ENCODE results near the gene CABP1. TPM values are rescaled to one million over a fixed set of nuclear protein-coding genes. Genes with fewer than 3 reads are reported as not detected.

CABP1 gene
- total and polyA plus RNA-seq, 2 donors (not counting 1 experiment from before 2014, with no cell fraction given), result not detected

DNA sequence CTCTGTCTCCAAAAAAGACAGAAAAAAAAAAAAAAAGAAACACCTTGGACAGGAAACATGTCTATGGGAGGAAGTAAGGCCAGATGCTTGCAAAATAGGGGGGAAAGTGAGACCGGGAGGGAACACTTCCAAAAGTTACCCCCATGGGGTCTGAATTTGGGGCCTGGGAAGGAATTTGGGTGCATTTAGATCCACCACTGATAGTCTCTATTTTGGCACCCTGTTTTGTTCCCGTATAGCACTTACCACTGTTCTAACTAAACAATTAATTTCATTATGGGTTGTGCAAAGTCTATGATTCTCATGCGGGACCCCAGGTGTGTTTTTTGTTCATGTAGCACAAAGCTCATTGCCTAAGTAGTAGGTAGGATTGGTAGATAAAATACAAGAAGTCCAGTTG lies 45.1 kb downstream of the CABP1 start:
- intact Hi-C loops (cut with micrococcal nuclease), result loop anchor here (1.0 to 10.0 kb wide), 4 partner anchors 11 to 1202 kb away; partner anchors contain the start of gene PSMD9
- H3K9ac ChIP-seq (ENCODE audit: low read length), result no peak overlapping the region
- peaks cover 33% of the 10 kb centered on the region for H4K20me1 ChIP-seq (ENCODE audit: control insufficient read depth, insufficient read depth, low read length, poor library complexity, severe bottlenecking)
- no peak overlapping the region for H2AFZ ChIP-seq (ENCODE audit: insufficient read depth, low read depth, low read length, poor library complexity, severe bottlenecking)
- peaks cover 35% of the 10 kb centered on the region for H3K79me2 ChIP-seq (ENCODE audit: control insufficient read depth, insufficient read depth, low read length)
- ChIA-PET CTCF (interaction anchor here (0.7 to 8.9 kb wide), 4 partner anchors 9 to 171 kb away, joined by 3 to 121 read pairs (median 6); no protein-coding TSS in a partner anchor), POLR2A (interaction anchor here (0.7 to 1.6 kb wide), 5 partner anchors 9 to 1541 kb away, joined by 4 to 6 read pairs (median 5); partner anchors contain the start of gene DIABLO)
- H3K4me1 ChIP-seq (ENCODE audit: control insufficient read depth in 2 of 2, insufficient read depth in 2 of 2, low read length in 2 of 2), result peaks cover 43 to 49% of the 10 kb centered on the region in 2 donors
- H3K4me3 ChIP-seq (ENCODE audit: control extremely low read depth in 1 of 5, extremely low read depth in 1 of 5, insufficient read depth in 1 of 5, low read depth in 2 of 5, low read length in 4 of 5), result peak overlapping the region in 2 of 5 experiments; percentile 78 to 79
- H3K9me3 ChIP-seq (ENCODE audit: control extremely low read depth in 1 of 3, control insufficient read depth in 2 of 3, insufficient read depth in 1 of 3, low read length in 2 of 3), result peaks cover 0 to 6% (median 2%) of the 10 kb centered on the region in 3 donors
- H3K27ac Mint-ChIP-seq, result peak overlapping the region; percentile 86
- peaks cover 46% of the 10 kb centered on the region for H3K4me1 Mint-ChIP-seq
- ATAC-seq (ENCODE audit: low read depth) (no peak), DNase-seq (peak; percentile 56)
- peak overlapping the region; percentile 84 for H3K4me2 ChIP-seq (replicated peaks; ENCODE audit: low read depth, low read length, poor library complexity, severe bottlenecking)
- no peaks in the 10 kb centered on the region for H3K9me3 Mint-ChIP-seq (ENCODE audit: insufficient read depth)
- peak overlapping the region; percentile 84 to 87 for H3K27ac ChIP-seq (ENCODE audit: low read length in 2 of 2)
- no peaks in the 10 kb centered on the region for H3K36me3 ChIP-seq (replicated peaks in 1 of 2; ENCODE audit: control extremely low read depth in 1 of 2, control insufficient read depth in 1 of 2, extremely low read depth in 1 of 2, insufficient read depth in 2 of 2, low read length in 1 of 2)
- H3K4me3 Mint-ChIP-seq, result peak overlapping the region; percentile 93
- WGBS (ENCODE audit: insufficient coverage), result 0% methylated on average over 1 of the region's 3 CpGs
- no peak for TF ChIP-seq EZH2 (IDR thresholded peaks at IDR 0.05; ENCODE audit: borderline replicate concordance, insufficient read depth, low read depth, low read length, poor library complexity, severe bottlenecking)
- TF ChIP-seq, protein P1, sequence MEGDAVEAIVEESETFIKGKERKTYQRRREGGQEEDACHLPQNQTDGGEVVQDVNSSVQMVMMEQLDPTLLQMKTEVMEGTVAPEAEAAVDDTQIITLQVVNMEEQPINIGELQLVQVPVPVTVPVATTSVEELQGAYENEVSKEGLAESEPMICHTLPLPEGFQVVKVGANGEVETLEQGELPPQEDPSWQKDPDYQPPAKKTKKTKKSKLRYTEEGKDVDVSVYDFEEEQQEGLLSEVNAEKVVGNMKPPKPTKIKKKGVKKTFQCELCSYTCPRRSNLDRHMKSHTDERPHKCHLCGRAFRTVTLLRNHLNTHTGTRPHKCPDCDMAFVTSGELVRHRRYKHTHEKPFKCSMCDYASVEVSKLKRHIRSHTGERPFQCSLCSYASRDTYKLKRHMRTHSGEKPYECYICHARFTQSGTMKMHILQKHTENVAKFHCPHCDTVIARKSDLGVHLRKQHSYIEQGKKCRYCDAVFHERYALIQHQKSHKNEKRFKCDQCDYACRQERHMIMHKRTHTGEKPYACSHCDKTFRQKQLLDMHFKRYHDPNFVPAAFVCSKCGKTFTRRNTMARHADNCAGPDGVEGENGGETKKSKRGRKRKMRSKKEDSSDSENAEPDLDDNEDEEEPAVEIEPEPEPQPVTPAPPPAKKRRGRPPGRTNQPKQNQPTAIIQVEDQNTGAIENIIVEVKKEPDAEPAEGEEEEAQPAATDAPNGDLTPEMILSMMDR (IDR thresholded peaks at IDR 0.05), result no peak
- no peaks in the 10 kb centered on the region for H3K27me3 ChIP-seq (replicated peaks in 1 of 4; ENCODE audit: control extremely low read depth in 1 of 4, control insufficient read depth in 3 of 4, insufficient read depth in 4 of 4, low read length in 3 of 4)
- H3K27me3 Mint-ChIP-seq, result no peaks in the 10 kb centered on the region

DNA sequence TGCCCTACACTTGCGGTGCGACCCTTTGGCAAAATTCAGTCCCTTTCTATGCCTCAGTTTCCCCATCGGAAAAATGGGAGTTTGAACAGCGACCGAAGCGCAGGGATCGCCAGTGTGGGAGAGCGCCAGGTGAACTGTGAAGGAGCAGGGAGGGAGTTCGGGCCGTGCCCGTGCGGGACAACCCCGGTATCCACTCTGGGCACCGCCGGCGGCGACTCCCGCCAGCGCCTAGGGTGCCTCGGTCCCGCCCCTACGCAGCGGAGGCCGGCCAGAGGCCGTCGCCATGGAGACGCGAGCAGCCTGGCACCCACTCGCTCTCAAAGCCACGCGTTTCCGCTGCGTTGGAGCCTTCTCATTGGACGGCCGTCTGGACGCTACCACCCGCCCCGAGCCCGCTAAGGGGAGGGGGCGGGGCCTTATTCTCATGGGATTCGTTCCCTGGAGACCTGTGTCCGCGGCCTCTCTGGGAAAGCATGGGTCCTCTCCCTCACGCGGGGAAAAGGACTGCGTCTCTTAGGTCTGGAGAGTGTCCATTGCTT lies 45.8 kb downstream of the CABP1 start:
- 0% methylated on average over 41 of the region's 46 CpGs for WGBS (ENCODE audit: insufficient coverage)
- CTCF ChIA-PET, result interaction anchor here (0.6 to 8.9 kb wide), 8 partner anchors 8 to 248 kb away, joined by 3 to 121 read pairs (median 4); partner anchors contain the start of gene POP5
- peak; percentile 66 for ATAC-seq (ENCODE audit: low read depth)

More for the DNA sequence above, 45.8 kb downstream of the CABP1 start:
- Mint-ChIP-seq H3K27me3 (no peaks in the 10 kb centered on the region), H3K9me3 (ENCODE audit: insufficient read depth) (no peaks in the 10 kb centered on the region), H3K27ac (peak overlapping the region; percentile 96), H3K4me3 (peak overlapping the region; percentile 93), H3K4me1 (peaks cover 49% of the 10 kb centered on the region)
- peaks cover 0 to 6% (median 2%) of the 10 kb centered on the region in 3 donors for H3K9me3 ChIP-seq (ENCODE audit: control extremely low read depth in 1 of 3, control insufficient read depth in 2 of 3, insufficient read depth in 1 of 3, low read length in 2 of 3)
- H4K20me1 ChIP-seq (ENCODE audit: control insufficient read depth, insufficient read depth, low read length, poor library complexity, severe bottlenecking), result peaks cover 40% of the 10 kb centered on the region
- peak overlapping the region; percentile 84 for H3K4me2 ChIP-seq (replicated peaks; ENCODE audit: low read depth, low read length, poor library complexity, severe bottlenecking)
- no peak for TF ChIP-seq EZH2 (IDR thresholded peaks at IDR 0.05; ENCODE audit: borderline replicate concordance, insufficient read depth, low read depth, low read length, poor library complexity, severe bottlenecking)
- TF ChIP-seq, protein P1 (IDR thresholded peaks at IDR 0.05), result no peak
- no peaks in the 10 kb centered on the region for H3K27me3 ChIP-seq (replicated peaks in 1 of 4; ENCODE audit: control extremely low read depth in 1 of 4, control insufficient read depth in 3 of 4, insufficient read depth in 4 of 4, low read length in 3 of 4)
- DNase-seq, result peak; percentile 99
- peaks cover 42% of the 10 kb centered on the region for H3K79me2 ChIP-seq (ENCODE audit: control insufficient read depth, insufficient read depth, low read length)
- intact Hi-C loops (cut with micrococcal nuclease), result loop anchor here (1.0 to 10.0 kb wide), 9 partner anchors 17 to 1201 kb away; partner anchors contain the start of genes ACADS, POP5, PSMD9 and RNF10
- H3K27ac ChIP-seq (ENCODE audit: low read length in 2 of 2), result peak overlapping the region; percentile 84 to 87
- POLR2A ChIA-PET, result interaction anchor here (0.8 to 1.6 kb wide), 5 partner anchors 12 to 394 kb away, joined by 3 to 5 read pairs (median 5); partner anchors contain the start of genes RNU4-1 and UNC119B
- peak overlapping the region; percentile 77 for H3K9ac ChIP-seq (ENCODE audit: low read length)
- H3K4me1 ChIP-seq (ENCODE audit: control insufficient read depth in 2 of 2, insufficient read depth in 2 of 2, low read length in 2 of 2), result peaks cover 41 to 46% of the 10 kb centered on the region in 2 donors
- no peaks in the 10 kb centered on the region for H3K36me3 ChIP-seq (replicated peaks in 1 of 2; ENCODE audit: control extremely low read depth in 1 of 2, control insufficient read depth in 1 of 2, extremely low read depth in 1 of 2, insufficient read depth in 2 of 2, low read length in 1 of 2)
- H2AFZ ChIP-seq (ENCODE audit: insufficient read depth, low read depth, low read length, poor library complexity, severe bottlenecking), result peak overlapping the region; percentile 91
- peak overlapping the region; percentile 78 to 91 (median 81) for H3K4me3 ChIP-seq (ENCODE audit: control extremely low read depth in 1 of 5, extremely low read depth in 1 of 5, insufficient read depth in 1 of 5, low read depth in 2 of 5, low read length in 4 of 5)

Data from B cell (primary cell).